Aortic smooth muscle cell (primary cell): ENCODE measurements around the gene PSMD4. TPM values are rescaled to one million over a fixed set of nuclear protein-coding genes. Genes with fewer than 3 reads are reported as not detected.

Source experiments
- total RNA-seq: library from RNA; depleted of rRNA; stranded (reverse); fragments of >200 nt; gene quantifications from 2 replicates; pipeline ENCODE4 v1.2.3, GENCODE V29; 2014

The PSMD4 gene
- total RNA-seq: 243 and 269 TPM in 2 replicates

DNA sequence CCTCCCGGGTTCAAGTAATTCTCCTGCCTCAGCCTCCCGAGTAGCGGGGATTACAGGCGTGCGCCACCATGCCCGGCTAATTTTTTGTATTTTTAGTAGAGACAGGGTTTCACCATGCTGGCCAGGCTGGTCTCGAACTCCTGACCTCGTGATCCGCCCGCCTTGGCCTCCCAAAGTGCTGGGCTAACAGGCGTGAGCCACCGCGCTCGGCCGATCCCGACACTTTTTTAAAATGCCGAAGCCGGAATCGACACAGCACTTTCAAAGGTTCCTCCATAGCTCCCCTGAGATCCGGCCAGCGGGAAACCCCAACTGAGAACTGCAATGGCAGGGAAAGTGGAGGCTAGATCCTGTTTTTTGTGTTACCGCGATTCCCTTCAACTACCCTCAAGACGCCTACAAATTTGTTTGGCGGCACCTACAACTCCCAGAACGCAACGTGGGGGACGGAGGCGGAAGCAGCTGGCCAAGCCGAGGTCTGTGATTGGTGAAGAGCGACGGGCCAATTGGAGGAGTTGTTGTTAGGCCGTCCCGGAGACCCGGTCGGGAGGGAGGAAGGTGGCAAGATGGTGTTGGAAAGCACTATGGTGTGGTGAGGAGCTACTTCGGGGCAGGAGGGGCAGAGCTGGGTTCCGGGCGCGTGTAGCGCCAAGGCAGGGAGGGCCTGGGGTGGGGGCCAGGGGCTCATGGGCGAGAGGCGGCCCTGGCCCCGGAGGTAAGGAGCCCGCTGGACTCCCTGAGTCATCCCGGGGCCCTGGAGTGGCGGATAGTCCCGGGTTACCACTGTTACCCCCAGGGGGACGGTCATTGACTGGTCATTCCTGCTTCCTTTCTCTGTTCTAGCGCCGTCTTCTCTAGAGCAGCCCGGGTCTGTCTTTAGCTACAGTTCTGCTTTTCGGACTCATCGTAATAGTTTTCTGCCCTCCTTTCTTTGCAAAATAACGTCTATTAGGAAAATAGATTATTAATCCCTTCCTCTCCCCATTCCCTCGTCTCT is at the start of gene PSMD4:
Gene PSMD4, plus strand, starts transcription at position 518 of the 997 bp plus-strand sequence. Its CDS starts 49 bp downstream, at position 567.

DNA sequence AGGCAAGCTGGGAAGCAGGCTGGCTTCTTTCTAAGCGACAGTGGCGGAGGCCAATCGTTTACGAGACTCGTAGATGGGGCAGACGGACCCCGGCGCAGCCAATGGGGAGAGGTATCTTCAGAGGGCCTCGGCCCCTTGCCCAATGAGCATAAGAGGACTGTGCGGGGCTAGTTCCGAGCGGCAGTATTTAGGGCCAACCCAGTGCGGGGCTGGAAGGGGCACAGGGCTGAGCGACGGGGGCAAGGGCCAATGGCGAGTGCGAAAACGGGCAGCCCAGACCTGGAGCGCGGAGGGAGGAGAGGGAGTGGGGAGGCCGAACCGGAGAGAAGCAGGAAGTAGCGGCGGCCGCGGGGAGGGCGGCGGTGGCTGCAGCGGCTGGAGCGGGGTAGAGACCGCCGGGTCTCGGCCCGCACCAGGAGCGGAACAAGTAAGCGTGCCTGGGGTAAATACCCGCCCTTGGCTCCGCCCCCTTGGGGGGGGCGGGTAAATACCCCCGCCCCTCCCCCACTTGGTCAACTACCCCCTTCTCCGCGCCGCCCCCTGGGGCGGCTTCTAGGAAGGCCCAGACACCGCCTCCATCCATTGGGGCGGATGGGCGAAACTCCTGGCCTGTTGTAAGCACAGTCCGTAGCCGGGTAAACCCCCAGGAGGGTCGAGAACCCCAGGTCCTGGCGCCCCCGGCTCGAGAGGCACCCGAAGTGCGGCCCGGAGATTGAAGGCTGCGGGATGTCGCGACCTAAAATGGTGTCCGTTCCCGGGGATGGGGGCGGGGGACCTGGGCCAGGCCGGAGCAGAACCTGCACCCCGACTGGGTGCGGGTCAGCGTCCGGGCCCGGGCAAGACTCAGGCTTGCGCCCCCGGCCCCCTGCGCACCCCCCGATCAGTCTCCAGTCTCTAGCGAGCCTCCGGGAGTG is 27.7 kb downstream of the PSMD4 start, which contains the start of gene ZNF687:
Gene ZNF687, plus strand, starts transcription at position 331 of the 914 bp plus-strand sequence. CDS start 3,993 bp downstream, outside the sequence.

Other genes starting within 250 kb of the PSMD4 start
- 18.2 and 23.4 TPM in 2 replicates for gene MINDY1, start 247.8 kb upstream of the PSMD4 start, total RNA-seq
- 7.3 and 8.0 TPM in 2 replicates for gene PRUNE1, start 246.3 kb upstream of the PSMD4 start, total RNA-seq
- gene BNIPL, start 218.1 kb upstream of the PSMD4 start, total RNA-seq: 0.25 and 0.40 TPM in 2 replicates
- 0.92 and 1.2 TPM in 2 replicates for gene C1orf56, start 207.0 kb upstream of the PSMD4 start, total RNA-seq
- 54.8 and 56.1 TPM in 2 replicates for gene CDC42SE1, start 195.1 kb upstream of the PSMD4 start, total RNA-seq
- gene MLLT11, start 194.3 kb upstream of the PSMD4 start, total RNA-seq: 4.2 and 4.5 TPM in 2 replicates
- gene GABPB2, start 184.0 kb upstream of the PSMD4 start, total RNA-seq: 24.0 and 25.0 TPM in 2 replicates
- gene SEMA6C, start 108.1 kb upstream of the PSMD4 start, total RNA-seq: 0.53 and 1.1 TPM in 2 replicates
- gene TNFAIP8L2, start 98.1 kb upstream of the PSMD4 start, total RNA-seq: not detected in 2 replicates
- gene LYSMD1, start 88.8 kb upstream of the PSMD4 start, total RNA-seq: 5.8 and 6.9 TPM in 2 replicates
- 33.3 and 33.8 TPM in 2 replicates for gene SCNM1, start 88.6 kb upstream of the PSMD4 start, total RNA-seq
- 0.56 TPM in 1 of 2 replicates, not detected in the other for gene TMOD4, start 78.8 kb upstream of the PSMD4 start, total RNA-seq
- gene VPS72, start 64.5 kb upstream of the PSMD4 start, total RNA-seq: 44.5 and 44.6 TPM in 2 replicates
- gene PIP5K1A, start 56.2 kb upstream of the PSMD4 start, total RNA-seq: 46.6 and 52.7 TPM in 2 replicates
- 9.0 TPM in 2 replicates for gene ZNF687, start 27.6 kb downstream of the PSMD4 start, total RNA-seq
- gene PI4KB, start 72.7 kb downstream of the PSMD4 start, total RNA-seq: 35.9 and 39.4 TPM in 2 replicates
- 38.2 and 38.4 TPM in 2 replicates for gene RFX5, start 92.5 kb downstream of the PSMD4 start, total RNA-seq
- gene SELENBP1, start 118.0 kb downstream of the PSMD4 start, total RNA-seq: 124 and 125 TPM in 2 replicates
- gene PSMB4, start 144.8 kb downstream of the PSMD4 start, total RNA-seq: 368 and 392 TPM in 2 replicates
- 12.0 and 22.3 TPM in 2 replicates for gene POGZ, start 204.8 kb downstream of the PSMD4 start, total RNA-seq